GM13976 (cell line): ENCODE results near the gene MORN4.

Experiments
- DNase-seq: peaks from one replicate; pipeline ENCODE4 v3.0.0; 2012; ENCODE audit warnings: low spot score
- CTCF ChIP-seq: IDR thresholded peaks from 2 replicates; pipeline ENCODE4 v1.5.1; 2012; ENCODE audit warnings: borderline replicate concordance, mild to moderate bottlenecking; ENCODE audit not compliant: insufficient read depth; ENCODE audit errors: extremely low read depth, missing control alignments, control extremely low read depth
- in situ Hi-C: fragments of 300-500 bp; cut with MboI; formaldehyde crosslinking; loops from one replicate; pipeline ENCODE4 v1.12.0; 2022; ENCODE audit warnings: low sequenced_read_pairs, mixed read lengths, inconsistent platforms; ENCODE audit not compliant: unreplicated experiment

Gene MORN4

DNA sequence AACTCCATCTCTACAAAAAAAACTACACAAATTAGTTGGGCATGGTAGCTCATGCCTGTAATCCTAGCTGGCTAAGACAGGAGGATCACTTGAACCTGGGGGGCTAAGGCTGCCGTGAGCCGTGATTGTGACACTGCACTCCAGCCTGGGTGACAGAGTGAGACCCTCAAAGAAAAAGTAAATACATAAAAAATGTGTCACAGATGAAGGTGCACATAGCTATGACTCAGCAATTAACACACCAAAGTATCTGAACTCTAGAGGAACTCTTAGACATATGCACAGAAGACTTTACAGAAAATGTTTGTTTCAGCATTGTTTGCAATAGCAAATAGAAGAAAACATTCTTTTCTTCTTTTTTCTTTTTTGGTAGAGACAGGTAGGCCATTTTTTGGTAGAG, 35.5 kb downstream of the MORN4 start:
- TF ChIP-seq CTCF: no peak
- no peak for DNase-seq
- in situ Hi-C loops: no loop called here

DNA sequence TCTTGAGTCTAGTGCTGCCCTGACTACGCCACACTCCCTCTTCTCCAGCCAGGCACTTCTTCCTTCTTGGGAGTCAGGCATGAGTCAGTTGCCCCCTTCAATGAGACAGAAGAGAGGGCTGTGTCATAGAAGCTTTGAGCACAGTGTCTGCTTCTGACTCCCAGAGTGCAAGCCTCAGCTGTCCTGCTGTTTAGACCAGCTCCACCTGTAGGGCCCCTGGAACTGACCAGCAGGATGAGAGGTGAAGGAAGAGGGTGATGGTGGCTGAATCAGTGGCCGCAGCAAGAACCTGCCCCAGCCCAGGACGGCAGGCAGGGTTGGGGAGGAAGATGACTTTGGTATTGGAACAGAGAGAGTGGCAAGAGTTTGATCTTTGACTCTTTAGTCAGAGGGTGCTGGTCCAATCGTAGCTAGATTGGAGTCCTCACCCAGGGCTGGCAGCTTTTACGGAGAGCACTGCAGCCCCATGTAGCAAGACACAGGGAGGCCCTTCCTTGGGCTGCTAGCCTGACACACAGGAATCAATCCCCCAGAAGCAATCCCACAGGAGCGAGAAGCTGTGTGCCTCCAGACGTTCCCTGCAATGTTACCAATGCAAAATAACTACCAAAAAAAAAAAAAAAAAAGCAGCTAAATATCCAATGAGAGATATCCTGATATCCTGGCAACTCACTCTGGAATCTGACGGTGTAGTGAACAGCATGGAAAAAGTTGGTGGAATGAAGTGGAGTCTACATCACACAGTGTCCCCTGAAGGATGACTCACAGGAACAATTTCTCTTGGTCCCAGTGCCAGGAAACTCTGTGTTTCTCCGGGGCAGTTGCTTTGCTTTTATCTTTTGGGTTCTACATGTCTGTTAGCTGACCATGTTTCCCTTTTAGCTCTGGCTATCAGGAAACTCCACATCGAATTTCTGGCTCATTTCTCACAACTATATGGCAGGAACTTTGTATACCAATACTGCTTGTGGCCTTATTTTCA, 36.9 kb downstream of the MORN4 start:
- DNase-seq: no peak
- in situ Hi-C loops: no loop called here
- TF ChIP-seq CTCF: no peak

- TF ChIP-seq CTCF: no peak
- in situ Hi-C loops: no loop called here
- DNase-seq: no peak
Measured at GRCh38 chr10:97593421-97593820, 39.9 kb downstream of the MORN4 start.

DNA sequence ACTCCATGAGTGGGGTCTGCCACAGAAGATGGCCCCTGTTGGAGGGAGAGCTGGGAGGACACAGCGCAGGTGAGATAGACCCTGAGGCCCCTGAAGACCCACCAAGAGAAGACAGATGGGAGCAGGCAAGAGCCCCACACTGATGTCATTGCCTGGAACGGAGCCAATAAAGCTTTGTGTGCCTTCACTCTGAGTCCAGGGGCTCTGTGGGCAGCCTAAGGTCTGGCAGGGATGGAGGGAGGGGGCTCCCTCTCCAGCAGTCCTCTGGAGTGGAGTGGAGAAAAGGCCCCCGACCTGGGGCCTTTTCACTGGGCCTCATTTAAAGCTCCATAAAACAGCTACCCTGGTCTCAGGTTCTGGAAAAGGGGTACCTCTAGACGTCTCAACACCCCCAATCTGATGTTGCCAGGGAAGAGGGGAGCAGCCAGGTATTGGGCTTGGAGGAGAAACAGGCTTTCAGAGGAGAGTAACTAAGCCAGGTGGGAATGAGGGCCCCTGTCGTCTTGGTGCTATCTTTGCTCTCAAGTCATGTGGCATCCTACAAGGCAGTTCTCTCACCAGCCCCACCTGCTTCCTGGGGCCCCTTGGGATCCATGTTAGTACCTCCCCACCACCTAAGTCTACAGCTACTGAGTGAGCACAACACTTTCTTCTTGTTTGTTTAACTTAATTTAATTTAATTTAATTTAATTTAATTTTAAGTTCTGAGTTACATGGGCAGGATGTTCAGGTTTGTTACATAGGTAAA, 42.4 kb downstream of the MORN4 start:
- no peak for TF ChIP-seq CTCF
- no peak for DNase-seq
- in situ Hi-C loops: no loop called here

- DNase-seq: no peak
- TF ChIP-seq CTCF: no peak
- in situ Hi-C loops: no loop called here
Measured at GRCh38 chr10:97590082-97590747, 43.1 kb downstream of the MORN4 start.

DNA sequence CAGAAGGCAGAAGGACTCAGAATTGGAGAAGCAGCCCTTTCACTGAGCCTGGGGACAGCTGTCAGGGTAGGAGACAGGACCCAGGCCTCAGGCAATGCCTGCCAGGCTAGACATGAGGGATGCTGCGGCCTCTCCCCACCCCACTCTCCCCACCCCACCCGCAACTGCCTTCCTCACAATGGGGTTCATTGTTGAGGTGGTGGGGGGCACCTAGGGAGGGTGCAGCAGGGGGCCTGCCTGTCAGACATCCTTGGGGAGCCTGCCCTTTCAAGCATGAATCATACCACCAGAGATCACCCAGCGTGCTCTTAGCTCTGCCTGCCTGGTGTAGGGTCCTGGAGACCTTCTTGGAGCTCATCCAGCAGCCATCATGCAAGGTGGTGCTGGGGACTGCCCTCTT, 43.8 kb downstream of the MORN4 start, which contains the start of gene C10orf62:
TSS of gene C10orf62 (plus strand) at position 243 of the 400 bp plus-strand sequence. CDS start 177 bp downstream, outside the sequence.
- no peak for TF ChIP-seq CTCF
- DNase-seq: no peak
- in situ Hi-C loops: no loop called here
